ENCODE results near the gene ENO2. TPM values are rescaled to one million over a fixed set of nuclear protein-coding genes. Genes with fewer than 3 reads are reported as not detected.

The ENO2 gene
- total RNA-seq, 2 donors from 2014 or later = 9.7 to 36.9 TPM

DNA sequence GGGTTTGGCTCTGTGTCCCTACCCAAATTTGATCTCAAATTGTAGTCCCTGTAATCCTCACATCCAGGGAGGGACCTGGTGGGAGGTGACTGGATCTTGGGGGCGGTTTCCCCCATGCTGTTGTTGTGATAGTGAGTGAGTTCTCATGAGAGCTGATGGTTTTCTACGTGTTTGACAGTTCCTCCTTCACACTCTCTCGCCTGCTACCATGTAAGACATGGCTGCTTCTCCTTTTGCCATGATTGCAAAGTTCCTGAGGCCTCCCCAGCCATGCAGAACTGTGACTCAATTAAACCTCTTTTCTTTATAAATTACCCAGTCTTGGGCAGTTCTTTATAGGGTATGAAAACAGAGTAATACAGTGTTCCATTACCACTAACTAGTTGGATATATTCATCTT lies 20.1 kb upstream of the ENO2 start:
- Histone ChIP-seq H3K36me3 (no peaks in the 10 kb centered on the region), H3K4me3 (no peak overlapping the region), H3K27ac (no peak overlapping the region), H3K27me3 (no peaks in the 10 kb centered on the region), H3K9me3 (no peaks in the 10 kb centered on the region), H3K4me1 (peaks cover 0 to 8% of the 10 kb centered on the region in 2 donors)
- TF ChIP-seq, protein P1, sequence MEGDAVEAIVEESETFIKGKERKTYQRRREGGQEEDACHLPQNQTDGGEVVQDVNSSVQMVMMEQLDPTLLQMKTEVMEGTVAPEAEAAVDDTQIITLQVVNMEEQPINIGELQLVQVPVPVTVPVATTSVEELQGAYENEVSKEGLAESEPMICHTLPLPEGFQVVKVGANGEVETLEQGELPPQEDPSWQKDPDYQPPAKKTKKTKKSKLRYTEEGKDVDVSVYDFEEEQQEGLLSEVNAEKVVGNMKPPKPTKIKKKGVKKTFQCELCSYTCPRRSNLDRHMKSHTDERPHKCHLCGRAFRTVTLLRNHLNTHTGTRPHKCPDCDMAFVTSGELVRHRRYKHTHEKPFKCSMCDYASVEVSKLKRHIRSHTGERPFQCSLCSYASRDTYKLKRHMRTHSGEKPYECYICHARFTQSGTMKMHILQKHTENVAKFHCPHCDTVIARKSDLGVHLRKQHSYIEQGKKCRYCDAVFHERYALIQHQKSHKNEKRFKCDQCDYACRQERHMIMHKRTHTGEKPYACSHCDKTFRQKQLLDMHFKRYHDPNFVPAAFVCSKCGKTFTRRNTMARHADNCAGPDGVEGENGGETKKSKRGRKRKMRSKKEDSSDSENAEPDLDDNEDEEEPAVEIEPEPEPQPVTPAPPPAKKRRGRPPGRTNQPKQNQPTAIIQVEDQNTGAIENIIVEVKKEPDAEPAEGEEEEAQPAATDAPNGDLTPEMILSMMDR (IDR thresholded peaks at IDR 0.05) = no peak
- no peak for DNase-seq (ENCODE audit: low spot score)

DNA sequence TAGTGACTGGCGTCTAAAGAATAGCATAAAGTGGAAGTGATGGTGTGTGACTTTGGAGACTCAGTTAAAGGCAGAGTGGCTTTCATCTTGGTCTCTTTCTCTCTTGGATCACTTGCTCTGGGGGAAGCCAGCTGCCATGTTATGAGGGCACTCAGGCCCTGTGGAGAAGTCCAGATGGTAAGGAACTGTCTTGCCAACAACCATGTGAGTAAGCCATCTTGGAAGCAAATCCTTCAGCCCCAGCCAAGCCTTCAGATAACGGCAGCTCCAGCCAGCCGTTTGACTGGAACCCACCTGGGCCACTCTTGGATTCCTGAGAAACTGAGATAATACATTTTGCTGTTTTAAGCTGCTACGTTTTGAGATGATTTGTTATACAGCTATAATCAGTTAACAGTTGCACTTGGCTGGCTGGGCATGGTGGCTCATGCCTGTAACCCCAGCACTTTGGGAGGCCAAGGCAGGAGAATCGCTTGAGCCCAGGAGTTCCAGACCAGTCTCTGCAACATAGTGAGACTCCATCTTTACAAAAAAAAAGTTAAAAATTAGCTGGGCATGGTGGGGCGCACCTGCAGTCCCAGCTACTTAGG lies 17.4 kb upstream of the ENO2 start:
- Histone ChIP-seq H3K9me3 (no peaks in the 10 kb centered on the region), H3K27ac (no peak overlapping the region), H3K27me3 (no peaks in the 10 kb centered on the region), H3K4me3 (no peak overlapping the region), H3K4me1 (no peaks in the 10 kb centered on the region), H3K36me3 (no peaks in the 10 kb centered on the region)
- TF ChIP-seq, protein P1 (IDR thresholded peaks at IDR 0.05) = no peak
- no peak for DNase-seq (ENCODE audit: low spot score)

GRCh38 chr12:6899427-6899826 lies 15.0 kb upstream of the ENO2 start:
- TF ChIP-seq, protein P1 (IDR thresholded peaks at IDR 0.05) = no peak
- H3K27me3 ChIP-seq = no peaks in the 10 kb centered on the region
- no peaks in the 10 kb centered on the region for H3K36me3 ChIP-seq
- no peaks in the 10 kb centered on the region for H3K9me3 ChIP-seq
- H3K4me1 ChIP-seq = peaks cover 0 to 3% of the 10 kb centered on the region in 2 donors
- DNase-seq (ENCODE audit: low spot score) = no peak
- no peak overlapping the region for H3K4me3 ChIP-seq
- no peak overlapping the region for H3K27ac ChIP-seq

GRCh38 chr12:6899837-6900519 lies 14.4 kb upstream of the ENO2 start:
- Histone ChIP-seq H3K36me3 (no peaks in the 10 kb centered on the region), H3K4me1 (peaks cover 0 to 6% of the 10 kb centered on the region in 2 donors), H3K27ac (no peak overlapping the region), H3K4me3 (no peak overlapping the region), H3K27me3 (no peaks in the 10 kb centered on the region), H3K9me3 (no peaks in the 10 kb centered on the region)
- peak; percentile 80 for DNase-seq (ENCODE audit: low spot score)
- TF ChIP-seq, protein P1 (IDR thresholded peaks at IDR 0.05) = no peak

GRCh38 chr12:6902448-6902847 lies 11.9 kb upstream of the ENO2 start:
- no peak overlapping the region for H3K4me3 ChIP-seq

More at GRCh38 chr12:6902448-6902847, 11.9 kb upstream of the ENO2 start:
- Histone ChIP-seq H3K4me1 (peaks cover 0 to 12% of the 10 kb centered on the region in 2 donors), H3K9me3 (no peaks in the 10 kb centered on the region), H3K27me3 (no peaks in the 10 kb centered on the region), H3K36me3 (no peaks in the 10 kb centered on the region), H3K27ac (no peak overlapping the region)
- no peak for DNase-seq (ENCODE audit: low spot score)
- TF ChIP-seq, protein P1 (IDR thresholded peaks at IDR 0.05) = no peak

Data from right atrium auricular region (tissue), 2 donors.